Neural progenitor cell (in vitro differentiated cells): ENCODE measurements around the gene JAG1. TPM values are rescaled to one million over a fixed set of nuclear protein-coding genes. Genes with fewer than 3 reads are reported as not detected.
A peak's percentile ranks its signal among the peaks of the same experiment; 100 is the strongest.

Experiments
- DNase-seq: peaks from one replicate; pipeline ENCODE4 v3.0.0-alpha.2; 2016; ENCODE audit warnings: low spot score
- H2AFZ ChIP-seq: fragments of 200-600 bp; sonication (generic); replicated peaks from 2 replicates; pipeline ENCODE4 v1.6.1; 2016; ENCODE audit warnings: antibody characterized with exemption
- H3F3A ChIP-seq: fragments of 200-600 bp; sonication (generic); 2 replicates; pipeline ENCODE4 v1.6.1; 2016; ENCODE audit warnings: antibody characterized with exemption, low read depth
- H3K27ac ChIP-seq: fragments of 200-600 bp; sonication (generic); 2 replicates; pipeline ENCODE4 v1.5.1; 2016; ENCODE audit warnings: mild to moderate bottlenecking
- H3K27me3 ChIP-seq: fragments of 200-600 bp; sonication (generic); 2 replicates; pipeline ENCODE4 v1.6.1; 2016; ENCODE audit warnings: mild to moderate bottlenecking, moderate library complexity
- H3K36me3 ChIP-seq: fragments of 200-600 bp; sonication (generic); 2 replicates; pipeline ENCODE4 v1.5.1; 2016
- H3K4me1 ChIP-seq: fragments of 200-600 bp; sonication (generic); 2 replicates; pipeline ENCODE4 v1.6.1; 2016; ENCODE audit warnings: mixed run types
- H3K4me2 ChIP-seq: fragments of 200-600 bp; sonication (generic); 2 replicates; pipeline ENCODE4 v1.6.1; 2016
- H3K4me3 ChIP-seq: fragments of 200-600 bp; sonication (generic); 2 replicates; pipeline ENCODE4 v1.5.1; 2016
- H3K79me2 ChIP-seq: fragments of 200-600 bp; sonication (generic); 2 replicates; pipeline ENCODE4 v1.6.1; 2016; ENCODE audit warnings: low read depth
- H3K9ac ChIP-seq: fragments of 200-600 bp; sonication (generic); 2 replicates; pipeline ENCODE4 v1.6.1; 2016
- H3K9me3 ChIP-seq: fragments of 200-600 bp; sonication (generic); 2 replicates; pipeline ENCODE4 v1.5.1; 2016; ENCODE audit warnings: low read depth
- H4K20me1 ChIP-seq: fragments of 200-600 bp; sonication (generic); 2 replicates; pipeline ENCODE4 v1.6.1; 2016; ENCODE audit warnings: low read depth
- H3K27ac Mint-ChIP-seq: 3 replicates; pipeline ENCODE4 v1.8.0; 2021; ENCODE audit warnings: mixed read lengths
- H3K27me3 Mint-ChIP-seq: 2 replicates; pipeline ENCODE4 v1.8.0; 2022; ENCODE audit warnings: low read depth, mild to moderate bottlenecking, inconsistent platforms, moderate library complexity, mixed read lengths; ENCODE audit not compliant: insufficient read depth
- H3K36me3 Mint-ChIP-seq: 3 replicates; pipeline ENCODE4 v1.8.0; 2021; ENCODE audit warnings: mixed read lengths
- H3K4me1 Mint-ChIP-seq: 3 replicates; pipeline ENCODE4 v1.8.0; 2021; ENCODE audit warnings: mixed read lengths
- H3K4me3 Mint-ChIP-seq: 3 replicates; pipeline ENCODE4 v1.8.0; 2021; ENCODE audit warnings: mild to moderate bottlenecking, moderate library complexity, mixed read lengths
- H3K9me3 Mint-ChIP-seq: 3 replicates; pipeline ENCODE4 v1.8.0; 2020; ENCODE audit warnings: mixed read lengths
- CTCF ChIP-seq: fragments of 200-600 bp; sonication (generic); IDR thresholded peaks from 2 replicates; pipeline ENCODE4 v1.5.1; 2017; ENCODE audit warnings: antibody characterized with exemption, mild to moderate bottlenecking
- EZH2 ChIP-seq: fragments of 200-600 bp; sonication (generic); IDR thresholded peaks from 2 replicates; pipeline ENCODE4 v1.6.1; 2017; ENCODE audit warnings: antibody characterized with exemption, mild to moderate bottlenecking, moderate library complexity
- EZH2phosphoT487 ChIP-seq: fragments of 200-600 bp; sonication (generic); IDR thresholded peaks from 2 replicates; pipeline ENCODE4 v1.6.1; 2017; ENCODE audit warnings: antibody characterized with exemption
- total RNA-seq: library from RNA; depleted of rRNA; stranded (reverse); fragments of >200 nt; gene quantifications from 2 replicates; pipeline ENCODE4 v1.2.3, GENCODE V29; 2015; ENCODE audit warnings: low replicate concordance

The JAG1 gene
- total RNA-seq: 121 and 129 TPM in 2 replicates

GRCh38 chr20:10673842-10674683, at the start of gene JAG1:
Gene JAG1, minus strand, starts transcription at chr20:10673999. Its CDS starts 469 bp downstream, at chr20:10673530.
- H3K79me2 ChIP-seq: peaks cover 48% of the 10 kb centered on the region
- peaks cover 20% of the 10 kb centered on the region for H3K4me1 ChIP-seq
- Mint-ChIP-seq H3K4me3 (peak within 1 kb of the TSS; percentile 99), H3K27me3 (peaks cover 3% of the 10 kb centered on the region), H3K27ac (peak within 1 kb of the TSS; percentile 96), H3K36me3 (peaks cover 18% of the 10 kb centered on the region), H3K9me3 (no peaks in the 10 kb centered on the region), H3K4me1 (peaks cover 33% of the 10 kb centered on the region)
- peak within 1 kb of the TSS; percentile 72 for H2AFZ ChIP-seq
- TF ChIP-seq CTCF (no peak), EZH2 (no peak), EZH2phosphoT487 (no peak)
- H3K9me3 ChIP-seq: no peaks in the 10 kb centered on the region
- peaks cover 46% of the 10 kb centered on the region for H3F3A ChIP-seq
- peak within 1 kb of the TSS; percentile 87 for H3K27ac ChIP-seq
- H3K36me3 ChIP-seq: no peaks in the 10 kb centered on the region
- DNase-seq: peak; percentile 98
- H4K20me1 ChIP-seq: peaks cover 42% of the 10 kb centered on the region
- H3K4me2 ChIP-seq: peak within 1 kb of the TSS; percentile 93
- H3K9ac ChIP-seq: peak within 1 kb of the TSS; percentile 57
- peak within 1 kb of the TSS; percentile 87 for H3K4me3 ChIP-seq
- no peaks in the 10 kb centered on the region for H3K27me3 ChIP-seq

GRCh38 chr20:10721976-10722375, 48.2 kb upstream of the JAG1 start:
- peaks cover 8% of the 10 kb centered on the region for H3K27me3 Mint-ChIP-seq
- H3K36me3 ChIP-seq: no peaks in the 10 kb centered on the region
- no peaks in the 10 kb centered on the region for H3K79me2 ChIP-seq
- no peaks in the 10 kb centered on the region for H3K36me3 Mint-ChIP-seq
- TF ChIP-seq EZH2 (no peak), EZH2phosphoT487 (no peak), CTCF (no peak)
- H3F3A ChIP-seq: no peaks in the 10 kb centered on the region
- H3K4me3 Mint-ChIP-seq: no peak overlapping the region
- no peak overlapping the region for H3K4me2 ChIP-seq
- H4K20me1 ChIP-seq: no peaks in the 10 kb centered on the region
- H3K9me3 Mint-ChIP-seq: no peaks in the 10 kb centered on the region
- H3K4me1 ChIP-seq: peaks cover 3% of the 10 kb centered on the region
- H2AFZ ChIP-seq: no peak overlapping the region
- no peak overlapping the region for H3K4me3 ChIP-seq
- no peak overlapping the region for H3K9ac ChIP-seq
- no peaks in the 10 kb centered on the region for H3K27me3 ChIP-seq
- H3K9me3 ChIP-seq: no peaks in the 10 kb centered on the region
- no peak for DNase-seq
- no peak overlapping the region for H3K27ac ChIP-seq
- H3K4me1 Mint-ChIP-seq: peaks cover 26% of the 10 kb centered on the region
- H3K27ac Mint-ChIP-seq: no peak overlapping the region

- no peaks in the 10 kb centered on the region for H4K20me1 ChIP-seq
- H3K27ac Mint-ChIP-seq: no peak overlapping the region
- H3K36me3 ChIP-seq: no peaks in the 10 kb centered on the region
- no peaks in the 10 kb centered on the region for H3F3A ChIP-seq
- no peak overlapping the region for H3K4me2 ChIP-seq
- H3K27ac ChIP-seq: no peak overlapping the region
- TF ChIP-seq EZH2: no peak
- TF ChIP-seq EZH2phosphoT487: no peak
- no peak for TF ChIP-seq CTCF
- H3K27me3 ChIP-seq: no peaks in the 10 kb centered on the region
- H3K4me3 Mint-ChIP-seq: no peak overlapping the region
- H3K9me3 Mint-ChIP-seq: no peaks in the 10 kb centered on the region
- no peak for DNase-seq
- H3K4me3 ChIP-seq: no peak overlapping the region
- H2AFZ ChIP-seq: no peak overlapping the region
- H3K9ac ChIP-seq: no peak overlapping the region
- H3K79me2 ChIP-seq: no peaks in the 10 kb centered on the region
- peaks cover 6% of the 10 kb centered on the region for H3K4me1 ChIP-seq
- no peaks in the 10 kb centered on the region for H3K9me3 ChIP-seq
- peaks cover 31% of the 10 kb centered on the region for H3K4me1 Mint-ChIP-seq
- H3K27me3 Mint-ChIP-seq: peaks cover 9% of the 10 kb centered on the region
- H3K36me3 Mint-ChIP-seq: no peaks in the 10 kb centered on the region
These were observed 47.5 kb upstream of the JAG1 start for GRCh38 chr20:10721137-10721896.
